CD14-positive monocyte (primary cell): ENCODE data around the gene RPS6KA5. TPM values are rescaled to one million over a fixed set of nuclear protein-coding genes. Genes with fewer than 3 reads are reported as not detected.
A peak's percentile ranks its signal among the peaks of the same experiment; 100 is the strongest.

Source experiments
- DNase-seq, 3 donors: peaks; one replicate each; pipeline ENCODE4 v3.0.0-alpha.2; 2011 to 2022
- H2AFZ ChIP-seq: 2 replicates; pipeline ENCODE4 v1.6.0; 2012; ENCODE audit warnings: mild to moderate bottlenecking, low read depth, low read length, inconsistent platforms; ENCODE audit not compliant: insufficient read depth, poor library complexity, severe bottlenecking
- H3K27ac ChIP-seq, 2 donors: 1 replicate in 1 of 2; 2 replicates in 1 of 2; pipeline ENCODE4 v1.5.1; 2012 to 2013; ENCODE audit warnings: low read length in 2 of 2, control low read depth in 1 of 2, inconsistent platforms in 1 of 2, low read depth in 1 of 2, mild to moderate bottlenecking in 1 of 2
- H3K27me3 ChIP-seq, 2 donors: one replicate each; pipeline versions ENCODE4 v1.6.0 to v1.6.1; 2011 to 2013; ENCODE audit warnings: low read length in 2 of 2; ENCODE audit not compliant: control insufficient read depth in 2 of 2, insufficient read depth in 2 of 2
- H3K36me3 ChIP-seq, 2 donors: replicated peaks in 1 of 2; 1 replicate in 1 of 2; 2 replicates in 1 of 2; pipeline versions ENCODE4 v1.5.1 to v1.6.1; 2012 to 2013; ENCODE audit warnings: low read length in 2 of 2, control low read depth in 1 of 2, inconsistent platforms in 1 of 2, mild to moderate bottlenecking in 1 of 2; ENCODE audit not compliant: insufficient read depth in 2 of 2, control insufficient read depth in 1 of 2
- H3K4me1 ChIP-seq, 2 donors: 1 replicate in 1 of 2; 2 replicates in 1 of 2; pipeline versions ENCODE4 v1.5.1 to v1.6.1; 2012 to 2013; ENCODE audit warnings: low read length in 2 of 2, control low read depth in 1 of 2, inconsistent platforms in 1 of 2, mild to moderate bottlenecking in 1 of 2, moderate library complexity in 1 of 2; ENCODE audit not compliant: insufficient read depth in 2 of 2, control insufficient read depth in 1 of 2
- H3K4me2 ChIP-seq: replicated peaks from 2 replicates; pipeline ENCODE3; 2012; ENCODE audit warnings: low read length, moderate library complexity, mild to moderate bottlenecking; ENCODE audit not compliant: poor library complexity, severe bottlenecking; ENCODE audit errors: extremely low read depth
- H3K4me3 ChIP-seq, 3 experiments: fragments of 200-600 bp in 1 of 3; sonication (generic) in 1 of 3; replicated peaks in 1 of 3; 1 replicate in 2 of 3; 2 replicates in 1 of 3; pipeline ENCODE4 v1.5.1; 2011 to 2013; ENCODE audit warnings: low read length in 3 of 3, mild to moderate bottlenecking in 3 of 3, control low read depth in 2 of 3, low read depth in 2 of 3, inconsistent platforms in 1 of 3, moderate library complexity in 1 of 3
- H3K79me2 ChIP-seq: 2 replicates; pipeline ENCODE4 v1.6.0; 2012; ENCODE audit warnings: mild to moderate bottlenecking, control low read depth, inconsistent platforms, low read length, moderate library complexity; ENCODE audit not compliant: insufficient read depth
- H3K9ac ChIP-seq: 2 replicates; pipeline ENCODE4 v1.6.0; 2017; ENCODE audit warnings: low read length, mild to moderate bottlenecking; ENCODE audit not compliant: insufficient read depth, poor library complexity, severe bottlenecking
- H3K9me3 ChIP-seq, 2 donors: replicated peaks in 1 of 2; 1 replicate in 1 of 2; 2 replicates in 1 of 2; pipeline versions ENCODE4 v1.5.1 to v1.6.1; 2012 to 2013; ENCODE audit warnings: low read length in 2 of 2, control low read depth in 1 of 2; ENCODE audit not compliant: control insufficient read depth in 1 of 2, insufficient read depth in 1 of 2
- H4K20me1 ChIP-seq: 2 replicates; pipeline ENCODE4 v1.6.0; 2012; ENCODE audit warnings: mild to moderate bottlenecking, low read length, control low read depth, moderate library complexity; ENCODE audit not compliant: insufficient read depth
- H3K27ac Mint-ChIP-seq, 7 donors: one replicate each; pipeline ENCODE4 v1.8.0; 2020; ENCODE audit warnings: mild to moderate bottlenecking in 7 of 7, mixed read lengths in 7 of 7, moderate library complexity in 6 of 7, inconsistent platforms in 2 of 7
- H3K27me3 Mint-ChIP-seq, 3 donors: one replicate each; pipeline ENCODE4 v1.8.0; 2021 to 2022; ENCODE audit warnings: low read depth in 3 of 3, mild to moderate bottlenecking in 3 of 3, mixed read lengths in 3 of 3, moderate library complexity in 3 of 3, inconsistent platforms in 1 of 3
- H3K36me3 Mint-ChIP-seq, 2 donors: one replicate each; pipeline ENCODE4 v1.8.0; 2020; ENCODE audit warnings: mixed read lengths in 2 of 2, inconsistent platforms in 1 of 2, mild to moderate bottlenecking in 1 of 2
- H3K4me1 Mint-ChIP-seq: one replicate; pipeline ENCODE4 v1.8.0; 2020; ENCODE audit warnings: mild to moderate bottlenecking, mixed read lengths
- H3K4me3 Mint-ChIP-seq, 2 donors: one replicate each; pipeline ENCODE4 v1.8.0; 2020; ENCODE audit warnings: mild to moderate bottlenecking in 2 of 2, mixed read lengths in 2 of 2, moderate library complexity in 1 of 2
- H3K9me3 Mint-ChIP-seq, 7 donors: one replicate each; pipeline ENCODE4 v1.8.0; 2020 to 2022; ENCODE audit warnings: mixed read lengths in 7 of 7, mild to moderate bottlenecking in 6 of 7, moderate library complexity in 6 of 7, inconsistent platforms in 2 of 7
- CTCF ChIP-seq: fragments of 200-600 bp; IDR thresholded peaks from one replicate; pipeline ENCODE4 v1.8.0; 2022; ENCODE audit warnings: antibody characterized with exemption, mild to moderate bottlenecking
- WGBS: methylation state at CpG from one replicate; pipeline ENCODE4 v1.1.5; 2013; ENCODE audit warnings: missing lambda C conversion rate; ENCODE audit not compliant: insufficient coverage; 5-methylcytosine and 5-hydroxymethylcytosine counted together
- intact Hi-C, 2 donors: fragments of 100-400 bp; cut with micrococcal nuclease; formaldehyde crosslinking; loops; one replicate each; pipeline versions ENCODE4 v1.15.0 to v1.15.1; 2023
- polyA plus RNA-seq, 3 donors: library from polyadenylated mRNA; depleted of rRNA in 1 of 3; unstranded in 2 of 3; stranded (reverse) in 1 of 3; fragments of 300-500 nt in 2 of 3; fragments of >200 nt in 1 of 3; fragmentation: Illumina TruSeq in 2 of 3; gene quantifications; 1 replicate in 2 of 3; 2 replicates in 1 of 3; pipeline ENCODE4 v1.2.3, GENCODE V29; 2012 to 2021

Gene RPS6KA5
- polyA plus RNA-seq, 3 donors: 4.4 to 10.1 (median 7.9) TPM

GRCh38 chr14:91047174-91047753 is 13.2 kb downstream of the RPS6KA5 start:
- H3K9ac ChIP-seq: no peak overlapping the region
- peaks cover 49% of the 10 kb centered on the region for H3K79me2 ChIP-seq
- Mint-ChIP-seq H3K27me3 (peaks cover 0 to 1% (median 1%) of the 10 kb centered on the region in 3 donors), H3K4me3 (no peak overlapping the region), H3K36me3 (no peaks in the 10 kb centered on the region), H3K9me3 (no peaks in the 10 kb centered on the region), H3K27ac (no peak overlapping the region), H3K4me1 (peaks cover 15% of the 10 kb centered on the region)
- H4K20me1 ChIP-seq: peaks cover 11% of the 10 kb centered on the region
- no peak overlapping the region for H3K27ac ChIP-seq
- H3K9me3 ChIP-seq: no peaks in the 10 kb centered on the region
- TF ChIP-seq CTCF: no peak
- peaks cover 5 to 7% of the 10 kb centered on the region in 2 donors for H3K4me1 ChIP-seq
- no peaks in the 10 kb centered on the region for H3K36me3 ChIP-seq
- no peak overlapping the region for H2AFZ ChIP-seq
- no peak overlapping the region for H3K4me2 ChIP-seq
- no peak for DNase-seq
- intact Hi-C loops: no loop called here
- H3K27me3 ChIP-seq: no peaks in the 10 kb centered on the region
- H3K4me3 ChIP-seq: no peak overlapping the region
- WGBS: no CpG with 5 or more reads among the region's 4 CpGs

GRCh38 chr14:91046488-91047072 is 13.9 kb downstream of the RPS6KA5 start:
- Histone ChIP-seq H3K4me3 (no peak overlapping the region), H3K36me3 (no peaks in the 10 kb centered on the region), H3K4me1 (peaks cover 5 to 7% of the 10 kb centered on the region in 2 donors), H2AFZ (no peak overlapping the region), H3K9ac (no peak overlapping the region), H3K27ac (no peak overlapping the region), H3K9me3 (no peaks in the 10 kb centered on the region), H3K79me2 (peaks cover 45% of the 10 kb centered on the region), H3K27me3 (no peaks in the 10 kb centered on the region), H4K20me1 (peaks cover 11% of the 10 kb centered on the region), H3K4me2 (no peak overlapping the region)
- Mint-ChIP-seq H3K27ac (peak overlapping the region in 1 of 7 donors; percentile 4), H3K9me3 (no peaks in the 10 kb centered on the region), H3K36me3 (no peaks in the 10 kb centered on the region), H3K4me1 (peaks cover 15% of the 10 kb centered on the region), H3K4me3 (no peak overlapping the region), H3K27me3 (peaks cover 0 to 1% (median 1%) of the 10 kb centered on the region in 3 donors)
- DNase-seq: no peak
- no CpG with 5 or more reads among the region's 7 CpGs for WGBS
- intact Hi-C loops: no loop called here
- TF ChIP-seq CTCF: no peak
